MM.1S (cell line): ENCODE measurements around the gene SUGP2.
A peak's percentile ranks its signal among the peaks of the same experiment; 100 is the strongest.

Experiments used
- DNase-seq: peaks from one replicate; pipeline ENCODE4 v3.0.0-alpha.2; 2015
- H2AFZ ChIP-seq: fragments of 300-600 bp; sonication (generic); 2 replicates; pipeline ENCODE4 v1.6.0; 2016; ENCODE audit warnings: antibody characterized with exemption, low read length
- H3F3A ChIP-seq: fragments of 300-600 bp; sonication (generic); 2 replicates; pipeline ENCODE4 v1.6.1; 2016; ENCODE audit warnings: mild to moderate bottlenecking, antibody characterized with exemption, low read length, moderate library complexity, mixed read lengths; ENCODE audit not compliant: insufficient read depth
- H3K27ac ChIP-seq: fragments of 300-600 bp; sonication (generic); 2 replicates; pipeline ENCODE4 v1.5.1; 2016; ENCODE audit warnings: mild to moderate bottlenecking, low read length
- H3K27me3 ChIP-seq: fragments of 300-600 bp; sonication (generic); replicated peaks from 2 replicates; pipeline ENCODE4 v1.6.0; 2016; ENCODE audit warnings: low read length; ENCODE audit not compliant: insufficient read depth
- H3K36me3 ChIP-seq: fragments of 300-600 bp; sonication (generic); replicated peaks from 2 replicates; pipeline ENCODE4 v1.6.1; 2016; ENCODE audit warnings: mild to moderate bottlenecking, low read length, mixed read lengths; ENCODE audit not compliant: insufficient read depth
- H3K4me1 ChIP-seq: fragments of 300-600 bp; sonication (generic); 2 replicates; pipeline ENCODE4 v1.6.1; 2016; ENCODE audit warnings: low read length, mixed read lengths
- H3K4me2 ChIP-seq: fragments of 300-600 bp; sonication (generic); 2 replicates; pipeline ENCODE4 v1.6.0; 2016; ENCODE audit warnings: low read depth, low read length
- H3K4me3 ChIP-seq: fragments of 300-600 bp; sonication (generic); 2 replicates; pipeline ENCODE4 v1.5.1; 2016; ENCODE audit warnings: low read length, mixed read lengths
- H3K79me2 ChIP-seq: fragments of 300-600 bp; sonication (generic); 2 replicates; pipeline ENCODE4 v1.6.1; 2016; ENCODE audit warnings: mixed run types, low read length, mixed read lengths
- H3K9ac ChIP-seq: fragments of 300-600 bp; sonication (generic); 2 replicates; pipeline ENCODE4 v1.6.1; 2016; ENCODE audit warnings: low read length, mixed read lengths
- H3K9me2 ChIP-seq: fragments of 300-600 bp; sonication (generic); replicated peaks from 2 replicates; pipeline ENCODE4 v1.6.1; 2016; ENCODE audit warnings: mild to moderate bottlenecking, low read length, mixed read lengths; ENCODE audit not compliant: insufficient read depth
- H3K9me3 ChIP-seq: fragments of 300-600 bp; sonication (generic); replicated peaks from 2 replicates; pipeline ENCODE4 v1.6.1; 2016; ENCODE audit warnings: mild to moderate bottlenecking, low read length, mixed read lengths; ENCODE audit not compliant: insufficient read depth
- H4K20me1 ChIP-seq: fragments of 300-600 bp; sonication (generic); 2 replicates; pipeline ENCODE4 v1.6.1; 2016; ENCODE audit warnings: mild to moderate bottlenecking, low read length, moderate library complexity, mixed read lengths; ENCODE audit not compliant: insufficient read depth
- CTCF ChIP-seq: fragments of 300-600 bp; sonication (generic); IDR thresholded peaks from 2 replicates; pipeline ENCODE4 v1.5.1; 2016; ENCODE audit warnings: antibody characterized with exemption, low read length, mixed read lengths
- EZH2 ChIP-seq: fragments of 300-600 bp; sonication (generic); optimal IDR thresholded peaks from 2 replicates; pipeline ENCODE3; 2017; ENCODE audit warnings: low read depth, mild to moderate bottlenecking, antibody characterized with exemption, low read length, mixed read lengths
- EZH2phosphoT487 ChIP-seq: fragments of 300-600 bp; sonication (generic); IDR thresholded peaks from 2 replicates; pipeline ENCODE4 v1.6.1; 2018; ENCODE audit warnings: antibody characterized with exemption, low read length

The SUGP2 gene

GRCh38 chr19:19067276-19068072 lies 34.2 kb upstream of the SUGP2 start:
- peaks cover 27% of the 10 kb centered on the region for H3K4me1 ChIP-seq
- H2AFZ ChIP-seq: no peak overlapping the region
- TF ChIP-seq EZH2phosphoT487 (no peak), CTCF (no peak), EZH2 (no peak)
- H4K20me1 ChIP-seq: no peaks in the 10 kb centered on the region
- no peaks in the 10 kb centered on the region for H3K9me3 ChIP-seq
- H3K9ac ChIP-seq: peak overlapping the region; percentile 46; the same call in 1 of the 2 replicates
- peak overlapping the region; percentile 80 for H3K4me2 ChIP-seq
- no peaks in the 10 kb centered on the region for H3K36me3 ChIP-seq
- H3K27ac ChIP-seq: peak overlapping the region; percentile 81
- H3K27me3 ChIP-seq: no peaks in the 10 kb centered on the region
- H3F3A ChIP-seq: peaks cover 48% of the 10 kb centered on the region
- peaks cover 70% of the 10 kb centered on the region for H3K79me2 ChIP-seq
- DNase-seq: peak; percentile 58
- peak overlapping the region; percentile 23 for H3K4me3 ChIP-seq
- H3K9me2 ChIP-seq: no peaks in the 10 kb centered on the region

GRCh38 chr19:19064811-19065745 lies 31.8 kb upstream of the SUGP2 start:
- Histone ChIP-seq H2AFZ (peak overlapping the region; percentile 28), H3K9ac (peak overlapping the region; percentile 78), H3K79me2 (peaks cover 47% of the 10 kb centered on the region), H3F3A (peaks cover 56% of the 10 kb centered on the region), H3K4me1 (peaks cover 27% of the 10 kb centered on the region), H3K4me2 (peak overlapping the region; percentile 80), H3K27ac (peak overlapping the region; percentile 70), H3K9me2 (no peaks in the 10 kb centered on the region), H3K4me3 (peak overlapping the region; percentile 86), H4K20me1 (no peaks in the 10 kb centered on the region), H3K36me3 (no peaks in the 10 kb centered on the region), H3K9me3 (no peaks in the 10 kb centered on the region), H3K27me3 (no peaks in the 10 kb centered on the region)
- no peak for TF ChIP-seq EZH2phosphoT487
- no peak for TF ChIP-seq EZH2
- no peak for TF ChIP-seq CTCF
- peak; percentile 49 for DNase-seq

GRCh38 chr19:19064098-19064722 lies 30.9 kb upstream of the SUGP2 start:
- Histone ChIP-seq H3K79me2 (peaks cover 41% of the 10 kb centered on the region), H3K9me2 (no peaks in the 10 kb centered on the region), H3F3A (peaks cover 53% of the 10 kb centered on the region), H3K9me3 (no peaks in the 10 kb centered on the region), H3K27me3 (no peaks in the 10 kb centered on the region), H3K4me3 (peak overlapping the region; percentile 86), H3K4me2 (peak overlapping the region; percentile 80), H2AFZ (0 out of 2 replicates have a peak overlapping the region, but pooled peaks have one; percentile 28), H4K20me1 (no peaks in the 10 kb centered on the region), H3K36me3 (no peaks in the 10 kb centered on the region), H3K4me1 (peaks cover 22% of the 10 kb centered on the region), H3K9ac (peak overlapping the region; percentile 78), H3K27ac (peak overlapping the region; percentile 70)
- TF ChIP-seq EZH2phosphoT487: no peak
- peak; percentile 17 for TF ChIP-seq CTCF
- peak; percentile 23 for DNase-seq
